GM19099 (cell line): Measurements from ENCODE around the gene NT5DC3.

Source experiments
- POLR2A ChIP-seq: IDR thresholded peaks from 3 replicates; pipeline ENCODE4 v1.6.1; 2011; ENCODE audit warnings: low read depth; ENCODE audit not compliant: insufficient read length; ENCODE audit errors: extremely low read depth

Gene NT5DC3

DNA sequence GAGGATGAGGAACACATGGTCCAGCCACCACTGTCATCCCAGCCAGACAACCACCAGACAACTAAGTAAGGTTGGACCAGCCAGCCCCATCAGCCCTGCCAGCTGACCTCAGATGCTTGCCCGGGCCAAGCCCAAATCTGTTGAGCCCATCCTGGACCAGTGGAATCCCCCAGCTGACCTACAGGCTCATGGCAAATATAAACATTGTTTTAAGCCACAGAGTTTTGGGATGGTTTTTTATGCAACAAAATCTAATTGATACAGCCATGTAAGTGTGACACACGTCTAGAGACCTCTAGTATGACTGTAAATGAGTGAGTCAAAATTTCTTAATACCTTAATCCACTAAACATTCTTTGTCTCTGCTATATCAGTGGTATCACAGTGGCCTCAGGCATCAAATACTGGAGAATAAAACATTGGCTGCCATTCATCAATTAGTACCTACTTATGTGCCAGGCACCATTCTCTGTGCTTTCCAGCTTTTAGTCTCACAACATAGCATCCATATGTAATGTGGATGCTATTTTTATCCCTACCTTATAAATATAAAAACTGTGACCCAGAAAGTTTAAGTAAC is 24.2 kb upstream of the NT5DC3 start:
- TF ChIP-seq POLR2A: no peak

GRCh38 chr12:103864710-103865109 is 23.7 kb upstream of the NT5DC3 start:
- TF ChIP-seq POLR2A: no peak

DNA sequence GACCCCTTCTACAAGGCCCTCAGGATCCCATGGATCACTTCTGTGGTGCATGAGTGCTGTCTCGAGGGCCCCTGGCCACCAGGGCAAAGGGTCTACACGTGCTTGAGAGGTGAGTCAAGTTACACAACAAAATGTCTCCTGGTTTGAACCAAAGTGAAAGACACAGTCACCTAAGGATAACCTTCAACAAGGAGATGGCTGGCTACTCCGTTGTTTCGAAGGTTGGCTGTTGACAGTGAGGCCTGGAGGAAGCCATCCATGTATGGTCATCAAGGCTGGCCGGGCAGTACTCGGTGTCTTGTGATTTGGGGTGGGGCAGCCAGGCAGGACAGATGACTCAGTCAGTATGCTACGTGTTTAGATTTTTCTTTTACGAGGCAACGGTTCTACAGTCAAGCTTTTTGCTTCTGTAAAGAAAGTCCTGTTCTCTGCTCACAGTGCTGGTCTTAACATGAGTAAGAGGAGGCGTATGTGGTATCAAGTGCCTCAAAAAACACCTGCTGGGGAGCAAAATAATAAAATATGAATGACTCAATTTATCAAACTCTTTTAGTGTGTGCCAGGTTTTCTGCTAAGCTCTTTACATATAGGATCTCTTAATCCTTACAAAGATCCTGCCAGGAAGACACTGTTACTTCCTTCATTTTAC is 18.0 kb upstream of the NT5DC3 start:
- TF ChIP-seq POLR2A: no peak

DNA sequence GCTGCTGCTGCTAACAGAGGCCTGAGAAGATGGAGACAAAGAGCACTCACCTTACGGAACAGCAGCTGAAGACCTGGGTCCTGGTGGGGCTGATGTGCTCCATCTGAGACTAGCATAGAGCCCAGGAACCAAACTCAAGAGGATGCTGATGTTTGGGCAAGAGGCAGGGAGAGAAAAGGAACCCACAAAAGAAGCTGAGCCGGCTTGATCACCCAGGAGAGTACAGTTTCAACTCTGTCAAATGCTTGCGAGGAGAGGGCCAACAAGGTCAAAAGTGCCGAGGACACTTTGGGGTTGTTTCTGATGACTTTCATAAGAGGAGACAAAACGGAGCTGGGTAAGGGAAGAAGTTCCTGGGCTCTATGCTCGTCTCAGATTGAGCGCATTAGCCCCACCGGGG is 17.3 kb upstream of the NT5DC3 start:
- no peak for TF ChIP-seq POLR2A

- TF ChIP-seq POLR2A: no peak
Observed at GRCh38 chr12:103857164-103857563, 16.1 kb upstream of the NT5DC3 start.

- no peak for TF ChIP-seq POLR2A
Observed at GRCh38 chr12:103855896-103856657, 15.0 kb upstream of the NT5DC3 start.

DNA sequence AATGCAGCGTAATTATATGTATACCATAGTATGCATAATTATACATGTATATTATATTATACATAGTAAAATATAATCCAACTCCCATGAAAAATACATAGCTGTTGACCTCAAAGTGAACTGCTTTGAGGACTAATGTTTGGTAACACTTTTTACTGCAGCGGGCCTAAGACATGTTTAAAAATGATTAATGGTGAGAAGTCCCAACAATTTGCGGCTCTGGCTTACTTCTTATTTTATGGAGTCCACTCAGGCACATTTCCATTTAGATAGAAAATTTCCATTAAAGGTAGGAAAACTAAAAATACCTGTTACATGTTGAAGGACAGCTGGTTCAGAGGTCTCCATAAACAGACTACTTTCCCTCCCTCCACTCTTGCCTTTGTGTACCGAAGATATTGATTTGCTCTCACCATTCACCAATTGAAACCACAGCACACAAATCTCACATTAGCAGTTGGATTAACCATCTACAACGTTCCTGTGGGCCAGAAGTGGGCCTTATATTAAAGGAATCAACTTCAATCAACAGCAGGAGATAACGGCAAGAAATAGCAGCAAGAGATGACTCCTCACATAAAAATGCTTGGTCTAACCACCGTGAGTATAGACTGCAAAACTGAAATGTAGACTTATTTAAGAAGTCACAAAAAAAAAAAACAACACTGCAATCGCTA is 14.1 kb upstream of the NT5DC3 start:
- no peak for TF ChIP-seq POLR2A

- TF ChIP-seq POLR2A: no peak
Observed at GRCh38 chr12:103854372-103854973, 13.4 kb upstream of the NT5DC3 start.

GRCh38 chr12:103852498-103852997 is 11.5 kb upstream of the NT5DC3 start:
- no peak for TF ChIP-seq POLR2A

- no peak for TF ChIP-seq POLR2A
Observed at GRCh38 chr12:103851127-103851526, 10.1 kb upstream of the NT5DC3 start.

- TF ChIP-seq POLR2A: no peak
Observed at GRCh38 chr12:103850429-103850828, 9.4 kb upstream of the NT5DC3 start.

DNA sequence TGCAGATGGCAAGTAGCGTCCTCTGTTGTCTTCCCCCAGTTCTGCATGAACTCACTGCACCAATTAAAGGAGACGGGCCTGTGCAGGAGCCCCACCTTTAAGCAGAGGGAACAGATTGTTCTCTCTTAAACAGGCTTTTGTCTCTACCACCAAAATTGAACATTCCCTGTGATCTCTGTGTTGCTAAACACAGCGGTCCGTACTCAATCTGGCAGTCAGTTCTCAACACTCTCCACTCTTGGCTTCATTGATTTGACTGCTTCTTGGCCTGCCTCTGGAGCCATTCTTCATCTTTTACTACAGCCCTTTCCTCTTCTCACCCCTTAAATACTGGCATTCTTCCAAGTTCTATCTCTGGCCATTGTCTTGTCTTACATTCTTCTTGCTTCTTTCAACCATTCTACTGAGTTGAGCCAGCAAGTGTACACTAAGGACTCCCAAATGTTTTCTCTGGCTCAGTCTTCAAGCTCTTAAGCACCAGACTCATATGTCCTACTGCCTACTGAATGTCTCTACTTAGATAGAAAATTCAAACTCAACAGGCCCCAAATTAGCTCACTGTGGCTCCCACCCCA is 8.0 kb upstream of the NT5DC3 start:
- TF ChIP-seq POLR2A: no peak

- TF ChIP-seq POLR2A: no peak
Observed at GRCh38 chr12:103848143-103848542, 7.1 kb upstream of the NT5DC3 start.

DNA sequence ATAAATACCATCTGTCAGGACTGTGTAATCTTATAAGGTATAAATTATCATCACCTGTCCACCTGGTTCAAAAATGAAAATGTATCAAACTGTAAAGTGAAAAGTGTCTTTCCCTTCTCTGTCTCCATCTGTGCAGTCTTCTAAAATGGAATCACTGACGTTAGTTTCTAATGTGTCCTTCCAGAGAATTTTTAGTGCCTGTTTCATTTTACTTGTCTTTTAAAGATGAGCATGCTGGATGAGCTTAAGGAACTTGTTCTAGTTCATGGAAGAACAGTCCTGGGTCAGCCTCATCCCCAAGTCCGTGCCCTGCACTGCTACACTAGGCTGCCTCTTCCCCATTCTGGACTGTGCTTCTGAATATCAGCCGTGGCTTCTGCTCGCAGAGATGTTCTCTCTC is 5.4 kb upstream of the NT5DC3 start:
- TF ChIP-seq POLR2A: no peak

GRCh38 chr12:103844305-103844704 is 3.3 kb upstream of the NT5DC3 start:
- no peak for TF ChIP-seq POLR2A
